H9 (cell line): ENCODE results near the gene EBF4. TPM values are rescaled to one million over a fixed set of nuclear protein-coding genes. Genes with fewer than 3 reads are reported as not detected.

Experiments
- DNase-seq: peaks from one replicate; pipeline ENCODE4 v3.0.0-alpha.2; 2017
- H2AFZ ChIP-seq: one replicate; pipeline ENCODE4 v1.6.1; 2013; ENCODE audit warnings: mild to moderate bottlenecking, low read length, control low read depth, moderate library complexity
- H2AK5ac ChIP-seq: 2 replicates; pipeline ENCODE4 v1.6.1; 2013; ENCODE audit warnings: low read length, control low read depth, mixed read lengths; ENCODE audit not compliant: insufficient read length
- H2BK120ac ChIP-seq: one replicate; pipeline ENCODE4 v1.6.1; 2013; ENCODE audit warnings: low read depth, mild to moderate bottlenecking, low read length, control low read depth, inconsistent platforms; ENCODE audit not compliant: poor library complexity, severe bottlenecking
- H2BK12ac ChIP-seq: 2 replicates; pipeline ENCODE4 v1.6.1; 2013; ENCODE audit warnings: low read length, control low read depth, mixed read lengths, low read depth; ENCODE audit not compliant: insufficient read length
- H2BK15ac ChIP-seq: 2 replicates; pipeline ENCODE4 v1.6.1; 2013; ENCODE audit warnings: low read depth, low read length, control low read depth
- H2BK20ac ChIP-seq: one replicate; pipeline ENCODE4 v1.6.1; 2013; ENCODE audit warnings: low read depth, mild to moderate bottlenecking, low read length, control low read depth, inconsistent platforms; ENCODE audit not compliant: poor library complexity, severe bottlenecking
- H2BK5ac ChIP-seq: 2 replicates; pipeline ENCODE4 v1.6.1; 2013; ENCODE audit warnings: low read length, control low read depth, mixed read lengths; ENCODE audit not compliant: insufficient read length
- H3K14ac ChIP-seq: 2 replicates; pipeline ENCODE4 v1.6.1; 2013; ENCODE audit warnings: low read length, control low read depth; ENCODE audit not compliant: insufficient read depth
- H3K18ac ChIP-seq: 2 replicates; pipeline ENCODE4 v1.6.1; 2013; ENCODE audit warnings: low read depth, mild to moderate bottlenecking, mixed read lengths, low read length, control low read depth; ENCODE audit not compliant: insufficient read length
- H3K23ac ChIP-seq: 2 replicates; pipeline ENCODE4 v1.6.1; 2013; ENCODE audit warnings: low read length, control low read depth, mixed read lengths, low read depth; ENCODE audit not compliant: insufficient read length
- H3K23me2 ChIP-seq: 2 replicates; pipeline ENCODE4 v1.6.1; 2013; ENCODE audit warnings: low read depth, mild to moderate bottlenecking, mixed read lengths, low read length, control low read depth; ENCODE audit not compliant: insufficient read length, poor library complexity, severe bottlenecking
- H3K27ac ChIP-seq: 2 replicates; pipeline ENCODE4 v1.5.1; 2013; ENCODE audit warnings: low read length, control low read depth, mixed read lengths, low read depth; ENCODE audit not compliant: insufficient read length
- H3K27me3 ChIP-seq: 2 replicates; pipeline ENCODE4 v1.6.1; 2013; ENCODE audit warnings: low read length, control low read depth, inconsistent platforms; ENCODE audit not compliant: insufficient read depth
- H3K4ac ChIP-seq: 2 replicates; pipeline ENCODE4 v1.6.1; 2013; ENCODE audit warnings: low read depth, mild to moderate bottlenecking, control low read depth, inconsistent platforms, low read length, moderate library complexity
- H3K4me1 ChIP-seq: 2 replicates; pipeline ENCODE4 v1.6.1; 2013; ENCODE audit warnings: low read length, control low read depth, inconsistent platforms; ENCODE audit not compliant: insufficient read depth
- H3K4me2 ChIP-seq: 2 replicates; pipeline ENCODE4 v1.6.1; 2013; ENCODE audit warnings: low read length, control low read depth, mixed read lengths; ENCODE audit not compliant: insufficient read length, insufficient read depth
- H3K56ac ChIP-seq: 2 replicates; pipeline ENCODE4 v1.6.1; 2013; ENCODE audit warnings: low read depth, mild to moderate bottlenecking, mixed read lengths, low read length, control low read depth; ENCODE audit not compliant: insufficient read length
- H3K79me1 ChIP-seq: 2 replicates; pipeline ENCODE4 v1.6.1; 2013; ENCODE audit warnings: low read depth, mild to moderate bottlenecking, moderate library complexity, low read length, control low read depth, inconsistent platforms; ENCODE audit not compliant: insufficient read depth, poor library complexity, severe bottlenecking
- H3K79me2 ChIP-seq: 2 replicates; pipeline ENCODE4 v1.6.1; 2013; ENCODE audit warnings: low read length, control low read depth, inconsistent platforms; ENCODE audit not compliant: insufficient read depth
- H3K9ac ChIP-seq: 2 replicates; pipeline ENCODE4 v1.6.1; 2013; ENCODE audit warnings: low read length, control low read depth, mixed read lengths; ENCODE audit not compliant: insufficient read length; ENCODE audit errors: extremely low read depth
- H3K9me3 ChIP-seq: one replicate; pipeline ENCODE4 v1.6.1; 2013; ENCODE audit warnings: low read depth, low read length, inconsistent platforms; ENCODE audit not compliant: control insufficient read depth
- H3T11ph ChIP-seq: one replicate; pipeline ENCODE4 v1.6.1; 2013; ENCODE audit warnings: mild to moderate bottlenecking, low read length, control low read depth, inconsistent platforms
- H4K20me1 ChIP-seq: one replicate; pipeline ENCODE4 v1.6.1; 2013; ENCODE audit not compliant: control insufficient read depth, insufficient read length, insufficient read depth
- H4K5ac ChIP-seq: 2 replicates; pipeline ENCODE4 v1.6.1; 2013; ENCODE audit warnings: low read depth, mild to moderate bottlenecking, mixed read lengths, low read length, control low read depth; ENCODE audit not compliant: insufficient read length
- H4K8ac ChIP-seq: replicated peaks from 2 replicates; pipeline ENCODE4 v1.6.1; 2013; ENCODE audit warnings: low read length, control low read depth, mixed read lengths, low read depth; ENCODE audit not compliant: insufficient read length
- H4K91ac ChIP-seq: 2 replicates; pipeline ENCODE4 v1.6.1; 2013; ENCODE audit warnings: low read depth, mild to moderate bottlenecking, moderate library complexity, mixed read lengths, low read length, control low read depth; ENCODE audit not compliant: insufficient read length
- H3K27ac Mint-ChIP-seq, 3 experiments: 2 replicates in 2 of 3; 3 replicates in 1 of 3; pipeline ENCODE4 v1.8.0; 2020 to 2021; ENCODE audit warnings: mixed read lengths in 3 of 3, mild to moderate bottlenecking in 1 of 3, moderate library complexity in 1 of 3
- H3K27me3 Mint-ChIP-seq: 2 replicates; pipeline ENCODE4 v1.8.0; 2021; ENCODE audit warnings: low read depth, mild to moderate bottlenecking, moderate library complexity, mixed read lengths
- H3K36me3 Mint-ChIP-seq, 3 experiments: 2 replicates in 2 of 3; 3 replicates in 1 of 3; pipeline ENCODE4 v1.8.0; 2020 to 2021; ENCODE audit warnings: low read depth in 3 of 3, mixed read lengths in 3 of 3; ENCODE audit not compliant: insufficient read depth in 1 of 3
- H3K4me1 Mint-ChIP-seq, 2 experiments: 2 replicates each; pipeline ENCODE4 v1.8.0; 2020; ENCODE audit warnings: mixed read lengths in 2 of 2
- H3K4me3 Mint-ChIP-seq, 2 experiments: 2 replicates in 1 of 2; 3 replicates in 1 of 2; pipeline ENCODE4 v1.8.0; 2020 to 2021; ENCODE audit warnings: mild to moderate bottlenecking in 2 of 2, mixed read lengths in 2 of 2, moderate library complexity in 1 of 2
- H3K9me3 Mint-ChIP-seq, 2 experiments: 2 replicates in 1 of 2; 3 replicates in 1 of 2; pipeline ENCODE4 v1.8.0; 2020; ENCODE audit warnings: mild to moderate bottlenecking in 2 of 2, mixed read lengths in 2 of 2, moderate library complexity in 1 of 2
- WGBS: extraction: QIAGEN DNeasy Blood & Tissue Kit; methylation state at CpG from one replicate; pipeline ENCODE4 v1.1.7; 2013; ENCODE audit warnings: missing lambda C conversion rate, low lambda C conversion rate, mixed read lengths; ENCODE audit not compliant: insufficient read length; ENCODE audit errors: extremely low coverage; 5-methylcytosine and 5-hydroxymethylcytosine counted together
- total RNA-seq: library from RNA; stranded (reverse); gene quantifications from 2 replicates; pipeline ENCODE4 v1.2.1, GENCODE V29; 2021
- TF ChIP-seq, protein P1 (sequence below): fragments of 200-600 bp; sonication (generic); conservative IDR thresholded peaks from 3 replicates; pipeline ENCODE4 v1.8.0; 2021; ENCODE audit warnings: antibody characterized with exemption, mild to moderate bottlenecking

EBF4 gene
- total RNA-seq, 1 experiment from 2014 or later, result 3.9 TPM

DNA sequence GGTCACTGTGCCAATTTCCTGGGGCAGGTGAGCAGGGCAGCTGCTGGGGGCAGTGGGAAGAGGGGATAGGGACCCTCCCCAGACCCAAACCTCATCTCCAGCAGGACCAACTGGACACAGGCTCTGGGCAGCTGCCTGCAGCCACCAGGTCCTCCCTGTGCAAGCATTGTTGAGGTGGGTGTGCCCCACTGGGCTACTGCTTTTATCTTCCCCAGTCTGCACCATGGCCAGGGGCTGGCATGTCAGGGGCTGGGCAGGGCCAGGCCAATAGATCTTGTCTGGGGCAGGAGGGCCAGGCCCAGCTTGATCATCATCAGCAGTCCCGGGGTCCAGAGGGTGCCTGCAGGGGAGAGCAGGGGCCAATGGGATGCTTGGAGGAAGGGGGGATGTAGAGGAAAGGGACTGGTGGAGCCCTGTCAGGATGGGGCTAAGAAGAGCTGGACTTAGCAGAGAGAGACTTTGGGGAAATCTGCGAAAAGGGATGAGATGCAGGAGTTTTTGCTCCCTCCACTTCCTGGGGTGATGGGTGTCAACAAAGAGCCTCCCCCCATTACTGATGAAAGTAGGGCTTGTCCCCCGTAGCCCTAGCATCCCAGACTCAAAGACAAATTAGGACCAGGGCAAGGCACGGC, 5.7 kb downstream of the EBF4 start:
- Histone ChIP-seq H2BK5ac (no peak overlapping the region), H3K79me2 (no peaks in the 10 kb centered on the region), H3K79me1 (no peaks in the 10 kb centered on the region), H4K8ac (no peak overlapping the region), H4K5ac (no peak overlapping the region), H3K27ac (no peak overlapping the region), H3K9ac (no peak overlapping the region), H3K4me2 (no peak overlapping the region), H3K56ac (no peak overlapping the region), H3K4me1 (no peaks in the 10 kb centered on the region; the same call in 1 of the 2 replicates), H2BK20ac (no peak overlapping the region), H4K91ac (no peak overlapping the region), H2BK120ac (no peak overlapping the region), H3K18ac (no peak overlapping the region), H3K9me3 (no peaks in the 10 kb centered on the region), H3K23me2 (no peaks in the 10 kb centered on the region), H3T11ph (no peak overlapping the region), H3K4ac (no peak overlapping the region), H2BK15ac (no peak overlapping the region), H3K23ac (no peak overlapping the region), H3K14ac (no peak overlapping the region), H2AFZ (no peak overlapping the region), H2AK5ac (no peak overlapping the region), H2BK12ac (no peak overlapping the region), H4K20me1 (no peaks in the 10 kb centered on the region), H3K27me3 (peaks cover 31% of the 10 kb centered on the region)
- H3K9me3 Mint-ChIP-seq, result no peaks in the 10 kb centered on the region; a peak in 1 of 5 replicates
- H3K4me3 Mint-ChIP-seq, result no peak overlapping the region
- peaks cover 28 to 51% of the 10 kb centered on the region in 2 experiments for H3K4me1 Mint-ChIP-seq
- no peak overlapping the region for H3K27ac Mint-ChIP-seq
- WGBS, result no CpG with 5 or more reads among the region's 4 CpGs
- H3K36me3 Mint-ChIP-seq, result no peaks in the 10 kb centered on the region; a peak in 1 of 7 replicates
- H3K27me3 Mint-ChIP-seq, result peaks cover 93% of the 10 kb centered on the region
- TF ChIP-seq, protein P1, sequence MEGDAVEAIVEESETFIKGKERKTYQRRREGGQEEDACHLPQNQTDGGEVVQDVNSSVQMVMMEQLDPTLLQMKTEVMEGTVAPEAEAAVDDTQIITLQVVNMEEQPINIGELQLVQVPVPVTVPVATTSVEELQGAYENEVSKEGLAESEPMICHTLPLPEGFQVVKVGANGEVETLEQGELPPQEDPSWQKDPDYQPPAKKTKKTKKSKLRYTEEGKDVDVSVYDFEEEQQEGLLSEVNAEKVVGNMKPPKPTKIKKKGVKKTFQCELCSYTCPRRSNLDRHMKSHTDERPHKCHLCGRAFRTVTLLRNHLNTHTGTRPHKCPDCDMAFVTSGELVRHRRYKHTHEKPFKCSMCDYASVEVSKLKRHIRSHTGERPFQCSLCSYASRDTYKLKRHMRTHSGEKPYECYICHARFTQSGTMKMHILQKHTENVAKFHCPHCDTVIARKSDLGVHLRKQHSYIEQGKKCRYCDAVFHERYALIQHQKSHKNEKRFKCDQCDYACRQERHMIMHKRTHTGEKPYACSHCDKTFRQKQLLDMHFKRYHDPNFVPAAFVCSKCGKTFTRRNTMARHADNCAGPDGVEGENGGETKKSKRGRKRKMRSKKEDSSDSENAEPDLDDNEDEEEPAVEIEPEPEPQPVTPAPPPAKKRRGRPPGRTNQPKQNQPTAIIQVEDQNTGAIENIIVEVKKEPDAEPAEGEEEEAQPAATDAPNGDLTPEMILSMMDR, result no peak
- no peak for DNase-seq
